Keratinocyte (primary cell): ENCODE data around the gene STXBP2. TPM values are rescaled to one million over a fixed set of nuclear protein-coding genes. Genes with fewer than 3 reads are reported as not detected.

Experiments
- DNase-seq: peaks from one replicate; pipeline ENCODE4 v3.0.0-alpha.2; 2011; ENCODE audit warnings: low read depth, missing footprints, low spot score
- FAIRE-seq: peaks from 2 replicates; lab custom pipeline; 2011; peaks lifted over from hg19 to GRCh38; lab: Jason Lieb, UNC
- H2AFZ ChIP-seq: 2 replicates; pipeline ENCODE4 v1.6.0; 2012; ENCODE audit warnings: low read length, control low read depth, inconsistent platforms; ENCODE audit not compliant: control insufficient read depth
- H3K27ac ChIP-seq: 2 replicates; pipeline ENCODE4 v1.5.1; 2011; ENCODE audit warnings: low read length; ENCODE audit not compliant: control insufficient read depth, insufficient read depth
- H3K27me3 ChIP-seq: 3 replicates; pipeline ENCODE4 v1.6.0; 2011; ENCODE audit warnings: low read length; ENCODE audit not compliant: control insufficient read depth, insufficient read depth; ENCODE audit errors: extremely low read depth
- H3K36me3 ChIP-seq, 2 experiments: 2 replicates in 1 of 2; 3 replicates in 1 of 2; pipeline ENCODE4 v1.5.1; 2011; ENCODE audit warnings: low read length in 2 of 2, mild to moderate bottlenecking in 1 of 2; ENCODE audit not compliant: control insufficient read depth in 2 of 2, insufficient read depth in 2 of 2; ENCODE audit errors: extremely low read depth in 1 of 2
- H3K4me1 ChIP-seq: 3 replicates; pipeline ENCODE4 v1.5.1; 2011; ENCODE audit warnings: low read length; ENCODE audit not compliant: control insufficient read depth, insufficient read depth; ENCODE audit errors: extremely low read depth
- H3K4me2 ChIP-seq: 3 replicates; pipeline ENCODE4 v1.6.0; 2011; ENCODE audit warnings: low read depth, low read length; ENCODE audit not compliant: control insufficient read depth, insufficient read depth; ENCODE audit errors: extremely low read depth
- H3K4me3 ChIP-seq, 3 experiments: fragments of 200-600 bp in 1 of 3; sonication (generic) in 1 of 3; 2 replicates in 2 of 3; 3 replicates in 1 of 3; pipeline ENCODE4 v1.5.1; 2011 to 2016; ENCODE audit warnings: low read length in 3 of 3, mild to moderate bottlenecking in 3 of 3, control low read depth in 2 of 3, inconsistent platforms in 1 of 3, low read depth in 1 of 3, mixed read lengths in 1 of 3, mixed run types in 1 of 3, moderate library complexity in 1 of 3; ENCODE audit not compliant: control insufficient read depth in 2 of 3, insufficient read depth in 2 of 3; ENCODE audit errors: extremely low read depth in 1 of 3
- H3K79me2 ChIP-seq: 2 replicates; pipeline ENCODE4 v1.6.0; 2012; ENCODE audit warnings: low read length; ENCODE audit not compliant: control insufficient read depth, insufficient read depth
- H3K9ac ChIP-seq: 3 replicates; pipeline ENCODE4 v1.6.0; 2011; ENCODE audit warnings: low read length; ENCODE audit not compliant: control insufficient read depth, insufficient read depth; ENCODE audit errors: extremely low read depth
- H3K9me1 ChIP-seq: 3 replicates; pipeline ENCODE4 v1.6.0; 2011; ENCODE audit warnings: low read length; ENCODE audit not compliant: control insufficient read depth, insufficient read depth; ENCODE audit errors: extremely low read depth
- H3K9me3 ChIP-seq: 2 replicates; pipeline ENCODE4 v1.5.1; 2012; ENCODE audit warnings: low read depth, low read length; ENCODE audit not compliant: control insufficient read depth
- H4K20me1 ChIP-seq: 3 replicates; pipeline ENCODE4 v1.6.0; 2011; ENCODE audit warnings: low read length; ENCODE audit not compliant: control insufficient read depth, insufficient read depth; ENCODE audit errors: extremely low read depth
- CTCF ChIP-seq, 3 experiments: IDR thresholded peaks in 1 of 3; conservative IDR thresholded peaks in 1 of 3; optimal IDR thresholded peaks in 1 of 3; 2 replicates in 2 of 3; 3 replicates in 1 of 3; pipeline versions ENCODE3 to v1.5.1; 2011; ENCODE audit warnings: low read length in 3 of 3, mild to moderate bottlenecking in 3 of 3, moderate library complexity in 2 of 3, control low read depth in 1 of 3, inconsistent platforms in 1 of 3; ENCODE audit not compliant: insufficient read depth in 2 of 3; ENCODE audit errors: extremely low read depth in 1 of 3
- EZH2 ChIP-seq: IDR thresholded peaks from one replicate; pipeline ENCODE4 v1.6.1; 2012; ENCODE audit warnings: inconsistent platforms, mild to moderate bottlenecking, low read length, moderate library complexity
- dilution Hi-C: fragments of 300-500 bp; cut with MboI; formaldehyde crosslinking; loops from one replicate; pipeline ENCODE4 v1.7.0; 2020; ENCODE audit warnings: low sequenced_read_pairs; ENCODE audit not compliant: extremely low pct_ligation_motif_present
- polyA plus RNA-seq, 5 experiments: library from polyadenylated mRNA; depleted of rRNA in 3 of 5; stranded (reverse) in 3 of 5; stranded (forward) in 1 of 5; unstranded in 1 of 5; fragments of >200 nt; gene quantifications; 1 replicate in 1 of 5; 2 replicates in 3 of 5; 3 replicates in 1 of 5; pipeline versions ENCODE4 v1.2.1 to v1.2.3, GENCODE V29; 2011 to 2012; ENCODE audit warnings: missing spikeins in 2 of 5, low read depth in 1 of 5, low replicate concordance in 1 of 5

Gene STXBP2
- polyA plus RNA-seq, 1 donor (not counting 4 experiments of a cell fraction or from before 2014, with no cell fraction given), result 58.8 TPM

GRCh38 chr19:7640803-7641202 lies 3.9 kb downstream of the STXBP2 start:
- Histone ChIP-seq H3K9me3 (no peaks in the 10 kb centered on the region), H3K4me3 (no peak overlapping the region), H3K36me3 (peaks cover 9 to 16% of the 10 kb centered on the region in 2 experiments), H3K9me1 (no peaks in the 10 kb centered on the region), H3K9ac (no peak overlapping the region), H3K79me2 (peaks cover 16% of the 10 kb centered on the region), H3K4me1 (peaks cover 3% of the 10 kb centered on the region), H3K4me2 (no peak overlapping the region), H3K27ac (no peak overlapping the region), H4K20me1 (no peaks in the 10 kb centered on the region), H2AFZ (no peak overlapping the region), H3K27me3 (no peaks in the 10 kb centered on the region)
- no peak for DNase-seq
- no peak for FAIRE-seq
- dilution Hi-C loops, result no loop called here
- TF ChIP-seq EZH2 (no peak), CTCF (optimal IDR thresholded peaks at IDR 0.05 in 1 of 3, IDR thresholded peaks at IDR 0.05 in 1 of 3, conservative IDR thresholded peaks at IDR 0.05 in 1 of 3; ENCODE audit: extremely low read depth in 1 of 3, insufficient read depth in 2 of 3, low read length in 3 of 3) (no peak)

DNA sequence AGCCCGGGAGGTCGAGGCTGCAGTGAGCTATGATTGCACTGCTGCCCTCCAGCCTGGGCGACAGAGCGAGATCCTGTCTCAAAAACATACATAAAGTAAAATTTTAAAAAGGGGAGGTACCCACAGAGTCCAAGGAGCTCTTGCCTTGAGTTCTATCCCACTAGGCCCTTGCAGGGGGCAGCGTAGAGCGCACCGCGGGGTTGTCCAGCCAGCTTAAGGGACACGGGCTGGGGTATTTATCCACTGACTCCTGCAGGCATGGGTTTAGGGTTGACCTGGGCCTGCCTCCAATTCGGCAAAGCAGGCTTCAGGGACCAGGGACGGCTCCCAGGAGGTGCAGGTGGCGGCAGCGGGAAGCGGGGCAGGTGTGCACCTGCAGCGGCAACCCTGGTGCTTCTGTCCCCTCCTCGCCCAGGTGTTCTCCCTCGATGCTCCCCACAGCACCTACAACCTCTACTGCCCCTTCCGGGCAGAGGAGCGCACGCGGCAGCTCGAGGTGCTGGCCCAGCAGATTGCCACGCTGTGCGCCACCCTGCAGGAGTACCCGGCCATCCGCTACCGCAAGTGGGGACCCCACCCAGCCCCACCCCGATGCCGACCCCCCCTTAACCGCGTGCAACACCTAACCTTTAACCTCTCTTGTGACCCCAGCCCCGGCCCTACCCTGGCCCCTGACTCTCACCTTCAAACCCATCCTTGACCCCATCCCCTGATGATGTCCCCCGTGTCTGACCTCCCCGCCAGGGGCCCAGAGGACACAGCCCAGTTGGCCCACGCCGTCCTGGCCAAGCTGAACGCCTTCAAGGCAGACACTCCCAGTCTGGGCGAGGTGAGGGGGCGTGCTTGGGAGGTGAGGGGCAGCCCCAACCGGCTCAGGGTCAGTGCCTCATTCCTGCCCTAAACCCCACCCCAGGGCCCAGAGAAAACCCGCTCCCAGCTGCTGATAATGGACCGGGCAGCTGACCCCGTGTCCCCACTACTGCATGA lies 4.7 kb downstream of the STXBP2 start:
- H3K4me3 ChIP-seq, result no peak overlapping the region
- H2AFZ ChIP-seq, result no peak overlapping the region
- FAIRE-seq, result no peak
- TF ChIP-seq CTCF (optimal IDR thresholded peaks at IDR 0.05 in 1 of 3, IDR thresholded peaks at IDR 0.05 in 1 of 3, conservative IDR thresholded peaks at IDR 0.05 in 1 of 3; ENCODE audit: extremely low read depth in 1 of 3, insufficient read depth in 2 of 3, low read length in 3 of 3) (no peak), EZH2 (no peak)
- dilution Hi-C loops, result no loop called here
- H3K9ac ChIP-seq, result no peak overlapping the region
- H3K9me3 ChIP-seq, result no peaks in the 10 kb centered on the region
- no peak for DNase-seq
- peaks cover 9 to 17% of the 10 kb centered on the region in 2 experiments for H3K36me3 ChIP-seq
- H3K4me1 ChIP-seq, result peaks cover 3% of the 10 kb centered on the region
- H3K27me3 ChIP-seq, result no peaks in the 10 kb centered on the region
- no peak overlapping the region for H3K4me2 ChIP-seq
- no peaks in the 10 kb centered on the region for H4K20me1 ChIP-seq
- peaks cover 16% of the 10 kb centered on the region for H3K79me2 ChIP-seq
- H3K9me1 ChIP-seq, result no peaks in the 10 kb centered on the region
- H3K27ac ChIP-seq, result no peak overlapping the region
